Measurements from ENCODE around the gene FPR3. TPM values are rescaled to one million over a fixed set of nuclear protein-coding genes. Genes with fewer than 3 reads are reported as not detected.

FPR3 gene
- total RNA-seq, 1 donor from 2014 or later = not detected

- no peaks in the 10 kb centered on the region for H3K36me3 ChIP-seq (ENCODE audit: insufficient read depth, low read length)
- Mint-ChIP-seq H3K36me3 (ENCODE audit: low read depth, unreplicated experiment) (no peaks in the 10 kb centered on the region), H3K4me3 (ENCODE audit: unreplicated experiment) (no peak overlapping the region), H3K27ac (ENCODE audit: unreplicated experiment) (no peak overlapping the region), H3K9me3 (ENCODE audit: unreplicated experiment) (peaks cover 17% of the 10 kb centered on the region), H3K4me1 (ENCODE audit: low read depth, unreplicated experiment) (peaks cover 3% of the 10 kb centered on the region), H3K27me3 (ENCODE audit: low read depth, unreplicated experiment) (no peaks in the 10 kb centered on the region)
- H3K27ac ChIP-seq (ENCODE audit: low read depth, low read length) = peak overlapping the region; percentile 58
- no peaks in the 10 kb centered on the region for H3K27me3 ChIP-seq (ENCODE audit: insufficient read depth, low read length)
- DNase-seq (ENCODE audit: low read depth) (peak; percentile 95), FAIRE-seq (peak; percentile 95)
- peaks cover 11% of the 10 kb centered on the region for H3K4me1 ChIP-seq (ENCODE audit: insufficient read depth, low read length)
- H3K4me3 ChIP-seq (ENCODE audit: insufficient read depth, low read depth, low read length) = no peak overlapping the region
- no peaks in the 10 kb centered on the region for H3K79me2 ChIP-seq (ENCODE audit: insufficient read depth, low read length)
- peaks cover 3% of the 10 kb centered on the region for H3K9me3 ChIP-seq (ENCODE audit: insufficient read depth, low read depth, low read length)
- peak overlapping the region; percentile 59 for H3K4me2 ChIP-seq (ENCODE audit: low read length)
- H3K9ac ChIP-seq (ENCODE audit: low read length) = no peak overlapping the region
- TF ChIP-seq CTCF (IDR thresholded peaks at IDR 0.05; ENCODE audit: insufficient read depth, low read depth, low read length) = no peak
- no peak for TF ChIP-seq EZH2 (IDR thresholded peaks at IDR 0.05; ENCODE audit: insufficient read depth, low read length)
- H2AFZ ChIP-seq (ENCODE audit: low read depth, low read length) = no peak overlapping the region
- no peaks in the 10 kb centered on the region for H4K20me1 ChIP-seq (ENCODE audit: insufficient read depth, low read length)
Measured at GRCh38 chr19:51799034-51799773, 4.2 kb downstream of the FPR3 start.

DNA sequence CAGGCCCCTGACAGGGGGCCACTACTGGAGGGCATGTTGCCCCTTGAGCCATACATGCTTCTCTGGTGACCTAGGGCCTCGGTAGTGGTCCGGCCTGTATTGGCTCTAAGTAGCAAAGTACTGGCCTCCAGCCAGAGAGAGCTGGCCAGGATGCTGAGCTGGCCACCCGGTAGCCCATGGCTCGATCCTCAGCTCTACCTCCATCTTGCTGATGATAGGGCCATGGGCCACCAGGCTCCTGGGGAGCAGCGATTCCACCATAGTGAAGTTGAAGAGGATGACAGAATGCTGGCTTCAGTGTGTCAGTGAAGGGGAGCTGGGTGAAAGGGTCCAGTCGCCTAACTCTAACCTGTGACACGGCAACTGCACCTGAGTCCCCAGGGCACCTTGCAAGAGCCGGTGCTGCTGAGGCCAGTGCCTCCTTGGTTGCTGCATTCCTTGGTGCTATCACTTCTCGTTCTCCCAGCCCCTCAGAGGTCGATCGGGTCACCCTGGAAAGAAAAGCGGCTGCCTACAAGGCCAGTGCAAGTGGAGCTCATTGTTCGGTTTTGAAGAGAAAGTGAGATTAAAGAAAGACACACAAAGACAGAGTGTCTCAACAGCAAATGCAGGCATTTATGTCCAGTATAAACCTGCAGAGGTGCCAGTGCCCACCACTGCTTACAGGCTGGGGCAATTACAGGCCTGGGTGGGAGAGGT, 5.0 kb downstream of the FPR3 start:
- Histone ChIP-seq H3K4me2 (ENCODE audit: low read length) (peak overlapping the region; percentile 59), H3K4me1 (ENCODE audit: insufficient read depth, low read length) (peaks cover 11% of the 10 kb centered on the region), H3K36me3 (ENCODE audit: insufficient read depth, low read length) (no peaks in the 10 kb centered on the region), H3K9ac (ENCODE audit: low read length) (no peak overlapping the region), H2AFZ (ENCODE audit: low read depth, low read length) (no peak overlapping the region), H3K27ac (ENCODE audit: low read depth, low read length) (peak overlapping the region; percentile 47), H3K4me3 (ENCODE audit: insufficient read depth, low read depth, low read length) (no peak overlapping the region), H3K9me3 (ENCODE audit: insufficient read depth, low read depth, low read length) (peaks cover 3% of the 10 kb centered on the region), H4K20me1 (ENCODE audit: insufficient read depth, low read length) (no peaks in the 10 kb centered on the region), H3K27me3 (ENCODE audit: insufficient read depth, low read length) (no peaks in the 10 kb centered on the region), H3K79me2 (ENCODE audit: insufficient read depth, low read length) (no peaks in the 10 kb centered on the region)
- FAIRE-seq (no peak), DNase-seq (ENCODE audit: low read depth) (no peak)
- Mint-ChIP-seq H3K9me3 (ENCODE audit: unreplicated experiment) (peaks cover 21% of the 10 kb centered on the region), H3K4me3 (ENCODE audit: unreplicated experiment) (no peak overlapping the region), H3K27ac (ENCODE audit: unreplicated experiment) (no peak overlapping the region), H3K27me3 (ENCODE audit: low read depth, unreplicated experiment) (no peaks in the 10 kb centered on the region), H3K36me3 (ENCODE audit: low read depth, unreplicated experiment) (no peaks in the 10 kb centered on the region), H3K4me1 (ENCODE audit: low read depth, unreplicated experiment) (peaks cover 3% of the 10 kb centered on the region)
- TF ChIP-seq CTCF (IDR thresholded peaks at IDR 0.05; ENCODE audit: insufficient read depth, low read depth, low read length) (no peak), EZH2 (IDR thresholded peaks at IDR 0.05; ENCODE audit: insufficient read depth, low read length) (no peak)

Data from astrocyte (in vitro differentiated cells and primary cell).